HepG2 (cell line): ENCODE data around the gene MSI2. TPM values are rescaled to one million over a fixed set of nuclear protein-coding genes. Genes with fewer than 3 reads are reported as not detected.
A peak's percentile ranks its signal among the peaks of the same experiment; 100 is the strongest.

Experiments used
- CHD4 ChIP-seq: fragments of 200-600 bp; sonication (generic); IDR thresholded peaks from 2 replicates; pipeline ENCODE4 v1.7.0; 2017; ENCODE audit warnings: mild to moderate bottlenecking, low read length, borderline replicate concordance
- ELK4 ChIP-seq: sonication (generic); formaldehyde crosslinking; IDR thresholded peaks from 2 replicates; pipeline ENCODE4 v1.9.0; 2021; ENCODE audit warnings: missing genetic modification reagents, borderline replicate concordance
- FOXM1 ChIP-seq: sonication (generic); formaldehyde crosslinking; IDR thresholded peaks from 2 replicates; pipeline ENCODE4 v1.5.0; 2020; ENCODE audit warnings: missing genetic modification reagents
- FOXP1 ChIP-seq, 2 experiments: fragments of 450-650 bp in 1 of 2; IDR thresholded peaks; 2 replicates each; pipeline ENCODE4 v1.6.1; 2017 to 2018; ENCODE audit warnings: antibody characterized with exemption in 1 of 2
- GATA4 ChIP-seq: sonication (generic); IDR thresholded peaks from 2 replicates; pipeline ENCODE4 v1.6.1; 2016; ENCODE audit warnings: antibody characterized with exemption, low read depth, borderline replicate concordance
- GRHL1 ChIP-seq: sonication (generic); formaldehyde crosslinking; conservative IDR thresholded peaks from 2 replicates; pipeline ENCODE4 v1.8.0; 2022; ENCODE audit warnings: missing genetic modification reagents
- HMG20A ChIP-seq: IDR thresholded peaks from 2 replicates; pipeline ENCODE4 v1.6.1; 2016; ENCODE audit warnings: borderline replicate concordance
- ISX ChIP-seq: sonication (generic); formaldehyde crosslinking; conservative IDR thresholded peaks from 2 replicates; pipeline ENCODE4 v1.5.0; 2020; ENCODE audit warnings: missing genetic modification reagents
- ZBTB20 ChIP-seq: sonication (generic); formaldehyde crosslinking; IDR thresholded peaks from 2 replicates; pipeline ENCODE4 v1.8.1; 2023; ENCODE audit warnings: missing genetic modification reagents, low read depth, mild to moderate bottlenecking, borderline replicate concordance
- ZBTB4 ChIP-seq: sonication (generic); formaldehyde crosslinking; IDR thresholded peaks from 2 replicates; pipeline ENCODE4 v1.4.0; 2020; ENCODE audit warnings: missing genetic modification reagents, mild to moderate bottlenecking, borderline replicate concordance
- ZFP82 ChIP-seq: sonication (generic); formaldehyde crosslinking; IDR thresholded peaks from 2 replicates; pipeline ENCODE4 v1.5.1; 2020; ENCODE audit warnings: mild to moderate bottlenecking, missing genetic modification reagents, borderline replicate concordance
- ZNF12 ChIP-seq: sonication (generic); formaldehyde crosslinking; IDR thresholded peaks from 2 replicates; pipeline ENCODE4 v1.5.0; 2020; ENCODE audit warnings: missing genetic modification reagents
- ZNF124 ChIP-seq: sonication (generic); formaldehyde crosslinking; IDR thresholded peaks from 2 replicates; pipeline ENCODE4 v1.4.0; 2020; ENCODE audit warnings: missing genetic modification reagents
- ZNF24 ChIP-seq: fragments of 450-650 bp; IDR thresholded peaks from 2 replicates; pipeline ENCODE4 v1.6.1; 2017; ENCODE audit warnings: antibody characterized with exemption, mild to moderate bottlenecking
- ZNF3 ChIP-seq: IDR thresholded peaks from 2 replicates; pipeline ENCODE4 v1.7.0; 2017; ENCODE audit warnings: inconsistent platforms
- ZNF510 ChIP-seq: sonication (generic); formaldehyde crosslinking; IDR thresholded peaks from 2 replicates; pipeline ENCODE4 v1.4.0; 2020; ENCODE audit warnings: low read depth, mild to moderate bottlenecking, missing genetic modification reagents
- ZNF703 ChIP-seq: sonication (generic); formaldehyde crosslinking; IDR thresholded peaks from 2 replicates; pipeline ENCODE4 v1.5.1; 2020; ENCODE audit warnings: missing genetic modification reagents, mild to moderate bottlenecking, moderate library complexity, borderline replicate concordance
- polyA plus RNA-seq, 8 experiments: library from polyadenylated mRNA; depleted of rRNA in 3 of 8; stranded (reverse) in 7 of 8; unstranded in 1 of 8; fragments of >200 nt; fragmentation: Illumina TruSeq in 4 of 8; extraction: Trizol in 4 of 8; gene quantifications; 2 replicates each; pipeline versions ENCODE4 v1.2.1 to v1.2.3, GENCODE V29; 2011 to 2016; ENCODE audit warnings: low read depth in 4 of 8, missing spikeins in 1 of 8, mixed read lengths in 1 of 8; ENCODE audit not compliant: insufficient read depth in 1 of 8
- total RNA-seq, 5 experiments: library from RNA; depleted of rRNA; stranded (reverse); fragments of >200 nt; fragmentation: Illumina TruSeq; extraction: Trizol; gene quantifications; 2 replicates each; pipeline ENCODE4 v1.2.3, GENCODE V29; 2016; ENCODE audit warnings: low read depth in 1 of 5
- TF ChIP-seq, protein P1 (sequence below): sonication (generic); formaldehyde crosslinking; IDR thresholded peaks from 2 replicates; pipeline ENCODE4 v1.5.0; 2020; ENCODE audit warnings: mild to moderate bottlenecking, low read depth, missing genetic modification reagents, borderline replicate concordance
- TF ChIP-seq, protein P2 (sequence below): sonication (generic); formaldehyde crosslinking; IDR thresholded peaks from 2 replicates; pipeline ENCODE4 v1.4.0; 2020; ENCODE audit warnings: missing genetic modification reagents
- TF ChIP-seq, protein P3 (sequence below): sonication (generic); formaldehyde crosslinking; IDR thresholded peaks from 2 replicates; pipeline ENCODE4 v1.5.1; 2020; ENCODE audit warnings: missing genetic modification reagents, mild to moderate bottlenecking, borderline replicate concordance

The MSI2 gene
- total and polyA plus RNA-seq, 2 of the 13 experiments (the other 11 are each of a cell fraction or from before 2014, with no cell fraction given) = 77.5 to 78.4 TPM

GRCh38 chr17:57459286-57459915, 203.1 kb downstream of the MSI2 start (continued):
- TF ChIP-seq ZBTB4 (CRISPR knock-in tag) (peak; percentile 82; the same call in 1 of the 2 replicates), GRHL1 (CRISPR knock-in tag) (no peak), HMG20A (CRISPR knock-in tag) (peak; percentile 94; the same call in 1 of the 2 replicates), GATA4 (peak; percentile 58; the same call in 1 of the 2 replicates), ISX (CRISPR knock-in tag) (no peak), CHD4 (no peak), ZBTB20 (CRISPR knock-in tag) (peak; percentile 76), ZNF24 (no peak), ZNF3 (CRISPR knock-in tag) (no peak), ELK4 (CRISPR knock-in tag) (no peak), ZNF124 (peak; percentile 64; the same call in 1 of the 2 replicates), ZFP82 (CRISPR knock-in tag) (no peak), ZNF703 (CRISPR knock-in tag) (no peak), FOXP1 (IDR thresholded peaks at IDR 0.05) (no peak), FOXP1 (CRISPR knock-in tag; IDR thresholded peaks at IDR 0.05) (peak; percentile 87), ZNF12 (CRISPR knock-in tag) (peak; percentile 83; the same call in 1 of the 2 replicates), FOXM1 (CRISPR knock-in tag) (no peak), ZNF510 (CRISPR knock-in tag) (no peak)
- TF ChIP-seq, protein P1, sequence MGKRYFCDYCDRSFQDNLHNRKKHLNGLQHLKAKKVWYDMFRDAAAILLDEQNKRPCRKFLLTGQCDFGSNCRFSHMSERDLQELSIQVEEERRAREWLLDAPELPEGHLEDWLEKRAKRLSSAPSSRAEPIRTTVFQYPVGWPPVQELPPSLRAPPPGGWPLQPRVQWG (CRISPR knock-in tag) = no peak
- TF ChIP-seq, protein P2, sequence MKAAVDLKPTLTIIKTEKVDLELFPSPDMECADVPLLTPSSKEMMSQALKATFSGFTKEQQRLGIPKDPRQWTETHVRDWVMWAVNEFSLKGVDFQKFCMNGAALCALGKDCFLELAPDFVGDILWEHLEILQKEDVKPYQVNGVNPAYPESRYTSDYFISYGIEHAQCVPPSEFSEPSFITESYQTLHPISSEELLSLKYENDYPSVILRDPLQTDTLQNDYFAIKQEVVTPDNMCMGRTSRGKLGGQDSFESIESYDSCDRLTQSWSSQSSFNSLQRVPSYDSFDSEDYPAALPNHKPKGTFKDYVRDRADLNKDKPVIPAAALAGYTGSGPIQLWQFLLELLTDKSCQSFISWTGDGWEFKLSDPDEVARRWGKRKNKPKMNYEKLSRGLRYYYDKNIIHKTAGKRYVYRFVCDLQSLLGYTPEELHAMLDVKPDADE (CRISPR knock-in tag) = no peak
- TF ChIP-seq, protein P3, sequence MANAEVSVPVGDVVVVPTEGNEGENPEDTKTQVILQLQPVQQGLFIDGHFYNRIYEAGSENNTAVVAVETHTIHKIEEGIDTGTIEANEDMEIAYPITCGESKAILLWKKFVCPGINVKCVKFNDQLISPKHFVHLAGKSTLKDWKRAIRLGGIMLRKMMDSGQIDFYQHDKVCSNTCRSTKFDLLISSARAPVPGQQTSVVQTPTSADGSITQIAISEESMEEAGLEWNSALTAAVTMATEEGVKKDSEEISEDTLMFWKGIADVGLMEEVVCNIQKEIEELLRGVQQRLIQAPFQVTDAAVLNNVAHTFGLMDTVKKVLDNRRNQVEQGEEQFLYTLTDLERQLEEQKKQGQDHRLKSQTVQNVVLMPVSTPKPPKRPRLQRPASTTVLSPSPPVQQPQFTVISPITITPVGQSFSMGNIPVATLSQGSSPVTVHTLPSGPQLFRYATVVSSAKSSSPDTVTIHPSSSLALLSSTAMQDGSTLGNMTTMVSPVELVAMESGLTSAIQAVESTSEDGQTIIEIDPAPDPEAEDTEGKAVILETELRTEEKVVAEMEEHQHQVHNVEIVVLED (CRISPR knock-in tag) = no peak
